Neural progenitor cell (in vitro differentiated cells): Measurements from ENCODE around the gene STK4.

Source experiments
- CTCF ChIP-seq: fragments of 200-600 bp; sonication (generic); IDR thresholded peaks from 2 replicates; pipeline ENCODE4 v1.5.1; 2017; ENCODE audit warnings: antibody characterized with exemption, mild to moderate bottlenecking
- EZH2 ChIP-seq: fragments of 200-600 bp; sonication (generic); IDR thresholded peaks from 2 replicates; pipeline ENCODE4 v1.6.1; 2017; ENCODE audit warnings: antibody characterized with exemption, mild to moderate bottlenecking, moderate library complexity
- EZH2phosphoT487 ChIP-seq: fragments of 200-600 bp; sonication (generic); IDR thresholded peaks from 2 replicates; pipeline ENCODE4 v1.6.1; 2017; ENCODE audit warnings: antibody characterized with exemption

GRCh38 chr20:44988631-44989171 lies 22.4 kb downstream of the STK4 start:
- no peak for TF ChIP-seq CTCF
- TF ChIP-seq EZH2: no peak
- TF ChIP-seq EZH2phosphoT487: no peak
